HG02763 (cell line): ENCODE measurements around the gene ZFHX3.
"Not testable (repeated sequence)": the region's sequence is repeated elsewhere in the genome, so short reads cannot be mapped to it uniquely, and the experiment has no call there.

ENCODE experiments used
- ATAC-seq: cut with Tn5 transposase; IDR thresholded peaks from one replicate; pipeline ENCODE4 v1.9.1; 2021; ENCODE audit warnings: mild to moderate bottlenecking, moderate library complexity; ENCODE audit not compliant: unreplicated experiment

Gene ZFHX3

GRCh38 chr16:73000020-73000906, 47.7 kb downstream of the ZFHX3 start:
- no peak for ATAC-seq

GRCh38 chr16:72999541-73000019, 48.3 kb downstream of the ZFHX3 start:
- no peak for ATAC-seq

GRCh38 chr16:72997141-72997542, 50.8 kb downstream of the ZFHX3 start:
- no peak for ATAC-seq

GRCh38 chr16:72996291-72997062, 51.5 kb downstream of the ZFHX3 start:
- no peak for ATAC-seq

GRCh38 chr16:72995882-72996270, 52.1 kb downstream of the ZFHX3 start:
- not testable (repeated sequence) for ATAC-seq

GRCh38 chr16:72995151-72995881, 52.6 kb downstream of the ZFHX3 start:
- ATAC-seq = no peak

- no peak for ATAC-seq
Measured at GRCh38 chr16:72992142-72992601, 55.8 kb downstream of the ZFHX3 start.

GRCh38 chr16:72991644-72992043, 56.3 kb downstream of the ZFHX3 start:
- ATAC-seq = no peak

GRCh38 chr16:72991211-72991610, 56.7 kb downstream of the ZFHX3 start:
- ATAC-seq = no peak

- no peak for ATAC-seq
Measured at GRCh38 chr16:72990571-72990970, 57.4 kb downstream of the ZFHX3 start.

GRCh38 chr16:72989579-72990551, 58.1 kb downstream of the ZFHX3 start:
- no peak for ATAC-seq

- not testable (repeated sequence) for ATAC-seq
Measured at GRCh38 chr16:72989203-72989578, 58.7 kb downstream of the ZFHX3 start.

GRCh38 chr16:72988569-72988968, 59.4 kb downstream of the ZFHX3 start:
- ATAC-seq = no peak

- no peak for ATAC-seq
Measured at GRCh38 chr16:72987480-72987901, 60.4 kb downstream of the ZFHX3 start.

GRCh38 chr16:72985995-72986394, 61.9 kb downstream of the ZFHX3 start:
- ATAC-seq = no peak

- ATAC-seq = no peak
Measured at GRCh38 chr16:72985148-72985941, 62.6 kb downstream of the ZFHX3 start.

- no peak for ATAC-seq
Measured at GRCh38 chr16:72983728-72984350, 64.1 kb downstream of the ZFHX3 start.

GRCh38 chr16:72983241-72983640, 64.7 kb downstream of the ZFHX3 start:
- ATAC-seq = no peak

GRCh38 chr16:72979974-72980373, 68.0 kb downstream of the ZFHX3 start:
- no peak for ATAC-seq
